Progenitor cell of endocrine pancreas (in vitro differentiated cells): Measurements from ENCODE around the gene C5orf24. TPM values are rescaled to one million over a fixed set of nuclear protein-coding genes. Genes with fewer than 3 reads are reported as not detected.
A peak's percentile ranks its signal among the peaks of the same experiment; 100 is the strongest.

Source experiments
- DNase-seq: peaks from one replicate; pipeline ENCODE4 v3.0.0; 2021; ENCODE audit warnings: low spot score; ENCODE audit not compliant: unreplicated experiment
- H3K27ac Mint-ChIP-seq: 2 replicates; pipeline ENCODE4 v1.8.0; 2021; ENCODE audit warnings: mild to moderate bottlenecking, moderate library complexity, mixed read lengths
- H3K27me3 Mint-ChIP-seq: 2 replicates; pipeline ENCODE4 v1.8.0; 2021; ENCODE audit warnings: mixed read lengths
- H3K36me3 Mint-ChIP-seq: 2 replicates; pipeline ENCODE4 v1.8.0; 2022; ENCODE audit warnings: mixed read lengths; ENCODE audit not compliant: insufficient read depth
- H3K4me1 Mint-ChIP-seq: 2 replicates; pipeline ENCODE4 v1.8.0; 2021; ENCODE audit warnings: low read depth, mixed read lengths
- H3K4me3 Mint-ChIP-seq: 2 replicates; pipeline ENCODE4 v1.8.0; 2021; ENCODE audit warnings: low read depth, mild to moderate bottlenecking, moderate library complexity, mixed read lengths
- H3K9me3 Mint-ChIP-seq: 2 replicates; pipeline ENCODE4 v1.8.0; 2021; ENCODE audit warnings: low read depth, mixed read lengths
- total RNA-seq: library from RNA; stranded (reverse); gene quantifications from 2 replicates; pipeline ENCODE4 v1.2.1, GENCODE V29; 2021
- TF ChIP-seq, protein P1 (sequence below): fragments of 200-600 bp; sonication (generic); IDR thresholded peaks from one replicate; pipeline ENCODE4 v1.5.0; 2021; ENCODE audit warnings: antibody characterized with exemption, mild to moderate bottlenecking; ENCODE audit not compliant: unreplicated experiment

C5orf24 gene
- total RNA-seq, 1 donor from 2014 or later, result 62.2 TPM

DNA sequence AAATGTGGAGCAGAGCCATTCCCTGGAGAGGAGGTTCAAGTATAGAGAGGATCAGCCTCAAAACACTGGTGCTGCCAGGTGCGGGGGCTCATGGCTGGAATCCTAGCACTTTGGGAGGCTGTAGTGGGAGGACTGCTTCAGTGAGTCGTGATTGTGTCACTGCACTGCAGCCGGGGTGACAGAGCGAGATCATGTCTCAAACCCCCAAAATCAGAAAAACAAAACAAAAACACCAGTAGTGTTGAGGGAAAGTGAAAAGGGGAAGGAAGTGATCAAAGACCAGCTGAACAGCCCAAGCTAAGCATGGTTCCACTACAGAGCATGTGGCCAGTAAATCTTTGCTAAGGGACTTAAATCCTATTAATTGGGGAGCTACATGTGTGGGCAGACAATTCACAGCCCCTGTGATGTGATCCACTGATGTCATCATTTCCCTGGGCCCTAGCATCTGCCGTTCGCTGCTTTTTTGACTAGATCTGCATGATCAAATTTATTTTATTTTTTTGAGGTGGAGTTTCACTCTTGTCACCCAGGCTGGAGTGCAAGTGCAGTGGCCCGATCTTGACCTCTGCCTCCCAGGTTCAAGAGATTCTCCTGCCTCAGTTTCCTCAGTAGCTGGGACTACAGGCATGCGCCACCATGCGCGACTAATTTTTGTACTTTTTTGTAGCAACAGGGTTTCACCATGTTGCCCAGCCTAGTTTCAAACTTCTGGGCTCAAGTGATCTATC is 56.5 kb downstream of the C5orf24 start:
- Mint-ChIP-seq H3K36me3 (peaks cover 7% of the 10 kb centered on the region), H3K27ac (peak overlapping the region; percentile 34), H3K4me1 (peaks cover 2% of the 10 kb centered on the region), H3K4me3 (no peak overlapping the region), H3K27me3 (no peaks in the 10 kb centered on the region), H3K9me3 (no peaks in the 10 kb centered on the region)
- TF ChIP-seq, protein P1, sequence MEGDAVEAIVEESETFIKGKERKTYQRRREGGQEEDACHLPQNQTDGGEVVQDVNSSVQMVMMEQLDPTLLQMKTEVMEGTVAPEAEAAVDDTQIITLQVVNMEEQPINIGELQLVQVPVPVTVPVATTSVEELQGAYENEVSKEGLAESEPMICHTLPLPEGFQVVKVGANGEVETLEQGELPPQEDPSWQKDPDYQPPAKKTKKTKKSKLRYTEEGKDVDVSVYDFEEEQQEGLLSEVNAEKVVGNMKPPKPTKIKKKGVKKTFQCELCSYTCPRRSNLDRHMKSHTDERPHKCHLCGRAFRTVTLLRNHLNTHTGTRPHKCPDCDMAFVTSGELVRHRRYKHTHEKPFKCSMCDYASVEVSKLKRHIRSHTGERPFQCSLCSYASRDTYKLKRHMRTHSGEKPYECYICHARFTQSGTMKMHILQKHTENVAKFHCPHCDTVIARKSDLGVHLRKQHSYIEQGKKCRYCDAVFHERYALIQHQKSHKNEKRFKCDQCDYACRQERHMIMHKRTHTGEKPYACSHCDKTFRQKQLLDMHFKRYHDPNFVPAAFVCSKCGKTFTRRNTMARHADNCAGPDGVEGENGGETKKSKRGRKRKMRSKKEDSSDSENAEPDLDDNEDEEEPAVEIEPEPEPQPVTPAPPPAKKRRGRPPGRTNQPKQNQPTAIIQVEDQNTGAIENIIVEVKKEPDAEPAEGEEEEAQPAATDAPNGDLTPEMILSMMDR, result no peak
- DNase-seq, result no peak

DNA sequence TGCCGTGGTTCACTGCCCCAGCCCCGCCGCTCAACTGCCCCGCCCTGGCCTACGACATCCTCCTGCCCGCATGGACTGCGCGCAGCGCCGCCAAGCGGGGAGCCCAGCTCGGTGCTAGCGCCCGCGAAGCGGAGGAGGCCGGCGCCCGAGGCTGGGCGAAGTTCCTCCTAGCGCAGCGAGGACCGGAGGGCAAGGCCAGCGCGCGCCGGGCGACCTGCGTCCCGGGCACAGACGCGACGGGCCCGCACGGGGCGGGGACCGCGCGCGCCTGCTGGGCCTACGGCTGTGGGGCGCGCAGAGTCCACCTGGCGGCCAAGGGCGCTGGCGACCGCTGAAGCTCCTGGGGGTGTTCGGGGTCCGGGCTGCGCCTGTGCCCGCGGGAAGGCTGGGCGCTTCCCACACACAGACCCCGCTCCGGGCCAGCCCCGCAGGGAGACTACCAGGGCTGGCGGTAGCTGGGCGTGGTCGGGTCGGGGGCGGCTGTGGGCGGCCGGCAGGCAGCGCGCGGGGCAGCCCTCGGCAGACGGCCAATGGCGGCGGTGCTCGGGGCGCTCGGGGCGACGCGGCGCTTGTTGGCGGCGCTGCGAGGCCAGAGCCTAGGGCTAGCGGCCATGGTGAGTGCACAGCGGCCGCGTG is 59.0 kb downstream of the C5orf24 start, which contains the start of gene PCBD2:
TSS of gene PCBD2 (plus strand) at position 522 of the 636 bp plus-strand sequence. CDS start at position 531, 9 bp downstream.
- no peaks in the 10 kb centered on the region for H3K9me3 Mint-ChIP-seq

DNA sequence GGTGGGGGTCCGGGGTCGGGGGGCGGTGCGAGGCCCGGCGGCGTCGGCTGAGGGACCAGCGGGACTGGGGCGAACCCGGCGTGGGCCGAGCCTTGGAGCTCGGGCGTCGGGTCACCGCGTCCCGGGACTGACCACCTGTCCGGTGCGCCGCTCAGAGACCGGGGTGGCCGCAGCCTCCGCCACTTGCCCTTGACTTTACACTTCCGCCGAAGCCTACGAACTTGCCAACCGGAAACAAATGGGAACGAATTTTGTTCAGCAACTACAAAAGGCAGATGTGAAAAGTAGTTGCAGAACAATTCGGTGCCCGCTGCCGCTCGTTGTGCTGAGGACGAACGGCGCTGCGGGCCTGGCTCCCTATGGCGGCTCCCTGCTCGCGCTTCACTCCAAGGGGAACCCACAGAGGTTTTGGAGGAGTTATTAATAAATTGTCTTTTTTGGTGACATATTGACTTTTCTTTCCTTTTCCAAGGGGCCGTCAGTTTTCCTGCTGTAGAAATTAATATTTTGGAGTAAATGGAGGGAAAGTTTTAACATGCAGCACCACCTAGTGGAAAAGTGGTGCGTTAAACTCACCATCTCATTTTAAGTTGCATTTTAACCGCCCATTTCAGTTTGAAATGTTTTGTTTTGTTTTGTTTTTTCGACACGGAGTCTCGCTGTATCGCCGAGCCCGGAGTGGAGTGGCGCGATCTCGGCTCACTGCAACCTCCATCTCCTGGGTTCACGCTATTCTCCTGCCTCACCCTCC is 59.7 kb downstream of the C5orf24 start:
- no peaks in the 10 kb centered on the region for H3K9me3 Mint-ChIP-seq
- H3K36me3 Mint-ChIP-seq, result peaks cover 8% of the 10 kb centered on the region
- peak overlapping the region; percentile 98 for H3K27ac Mint-ChIP-seq
- DNase-seq, result no peak
- peaks cover 2% of the 10 kb centered on the region for H3K4me1 Mint-ChIP-seq
- no peaks in the 10 kb centered on the region for H3K27me3 Mint-ChIP-seq
- peak overlapping the region; percentile 91 for H3K4me3 Mint-ChIP-seq
- TF ChIP-seq, protein P1, result peak; percentile 87

More for the DNA sequence above, 59.0 kb downstream of the C5orf24 start, which contains the start of gene PCBD2:
- peaks cover 2% of the 10 kb centered on the region for H3K4me1 Mint-ChIP-seq
- peak within 1 kb of the TSS; percentile 98 for H3K27ac Mint-ChIP-seq
- TF ChIP-seq, protein P1, result peak; percentile 83
- peak within 1 kb of the TSS; percentile 91 for H3K4me3 Mint-ChIP-seq
- H3K36me3 Mint-ChIP-seq, result peaks cover 7% of the 10 kb centered on the region
- DNase-seq, result peak; percentile 93
- H3K27me3 Mint-ChIP-seq, result no peaks in the 10 kb centered on the region

DNA sequence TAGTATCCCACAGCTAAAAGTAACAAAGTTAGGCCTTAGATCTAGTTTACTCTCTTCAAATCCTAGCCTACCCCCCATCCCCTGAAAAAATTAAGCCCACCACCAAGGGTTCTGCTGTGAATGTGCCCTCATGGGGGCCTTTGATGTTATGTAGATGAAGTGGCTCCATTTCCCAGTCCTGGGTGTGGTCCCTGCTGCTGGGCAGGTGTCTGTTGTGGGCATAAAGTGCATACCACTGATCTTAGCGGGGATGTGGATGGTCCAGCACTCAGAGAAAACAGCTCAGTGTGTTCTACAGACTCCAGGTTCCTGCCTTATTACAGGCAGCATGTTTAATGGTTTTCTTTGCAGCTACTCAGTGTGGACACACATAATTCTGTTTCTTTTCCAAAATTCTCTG is 61.0 kb downstream of the C5orf24 start:
- Mint-ChIP-seq H3K4me3 (peak overlapping the region; percentile 41), H3K27me3 (no peaks in the 10 kb centered on the region), H3K27ac (no peak overlapping the region), H3K9me3 (no peaks in the 10 kb centered on the region), H3K36me3 (peaks cover 8% of the 10 kb centered on the region), H3K4me1 (peaks cover 2% of the 10 kb centered on the region)
- TF ChIP-seq, protein P1, result no peak
- no peak for DNase-seq

Other genes with a start within 250 kb of the C5orf24 start
- 51.9 and 54.8 TPM in 2 replicates for gene SAR1B, start 213.1 kb upstream of the C5orf24 start, total RNA-seq
- gene SEC24A, start 197.2 kb upstream of the C5orf24 start, total RNA-seq, result 25.1 and 27.0 TPM in 2 replicates
- gene CAMLG, start 107.4 kb upstream of the C5orf24 start, total RNA-seq, result 40.8 and 45.3 TPM in 2 replicates
- 72.3 and 73.2 TPM in 2 replicates for gene DDX46, start 87.2 kb upstream of the C5orf24 start, total RNA-seq
- gene TXNDC15, start 28.4 kb downstream of the C5orf24 start, total RNA-seq, result 43.9 and 46.5 TPM in 2 replicates
- gene PCBD2, start 59.2 kb downstream of the C5orf24 start, total RNA-seq, result 18.6 and 18.8 TPM in 2 replicates
- 1.3 and 1.4 TPM in 2 replicates for gene CATSPER3, start 121.9 kb downstream of the C5orf24 start, total RNA-seq
- 12.5 and 16.2 TPM in 2 replicates for gene PITX1, start 188.3 kb downstream of the C5orf24 start, total RNA-seq